Measurements from ENCODE around the gene SMARCAL1. TPM values are rescaled to one million over a fixed set of nuclear protein-coding genes. Genes with fewer than 3 reads are reported as not detected.
A peak's percentile ranks its signal among the peaks of the same experiment; 100 is the strongest.
"Not testable (repeated sequence)": the region's sequence is repeated elsewhere in the genome, so short reads cannot be mapped to it uniquely, and the experiment has no call there.

SMARCAL1 gene
- total RNA-seq, 2 experiments from 2014 or later = 26.8 to 29.9 TPM

- Mint-ChIP-seq H3K27me3 (ENCODE audit: low read depth) (no peaks in the 10 kb centered on the region), H3K27ac (no peak overlapping the region), H3K36me3 (ENCODE audit: low read depth) (peaks cover 5% of the 10 kb centered on the region), H3K4me1 (ENCODE audit: low read depth) (peaks cover 5% of the 10 kb centered on the region), H3K9me3 (ENCODE audit: insufficient read depth) (no peaks in the 10 kb centered on the region), H3K4me3 (no peak overlapping the region)
- ChIA-PET POLR2A (interaction anchor here (0.6 to 1.6 kb wide), 2 partner anchors 9 to 307 kb away, joined by 3 read pairs; no protein-coding TSS in a partner anchor), CTCF (interaction anchor here (0.7 to 12.1 kb wide), 18 partner anchors 9 to 1239 kb away, joined by 3 to 336 read pairs (median 4); no protein-coding TSS in a partner anchor)
- DNase-seq (no peak), ATAC-seq (no peak)
These were observed 105.4 kb downstream of the SMARCAL1 start for GRCh38 chr2:216517447-216518225.

- H3K27me3 Mint-ChIP-seq (ENCODE audit: low read depth); H3K27ac Mint-ChIP-seq; H3K4me3 Mint-ChIP-seq; POLR2A ChIA-PET; DNase-seq; H3K9me3 Mint-ChIP-seq (ENCODE audit: insufficient read depth); ATAC-seq; H3K36me3 Mint-ChIP-seq (ENCODE audit: low read depth); H3K4me1 Mint-ChIP-seq (ENCODE audit: low read depth): not testable (repeated sequence)
- CTCF ChIA-PET = interaction anchor here (1.0 to 12.1 kb wide), 15 partner anchors 10 to 1238 kb away, joined by 3 to 336 read pairs (median 6); partner anchors contain the start of gene RPL37A
These were observed 106.4 kb downstream of the SMARCAL1 start for GRCh38 chr2:216518566-216519119.

- peak; percentile 78 for ATAC-seq
- no peaks in the 10 kb centered on the region for H3K27me3 Mint-ChIP-seq (ENCODE audit: low read depth)
- CTCF ChIA-PET = interaction anchor here (0.6 to 12.1 kb wide), 26 partner anchors 11 to 1194 kb away, joined by 3 to 336 read pairs (median 4); partner anchors contain the start of gene RPL37A
- H3K27ac Mint-ChIP-seq = no peak overlapping the region
- peaks cover 5% of the 10 kb centered on the region for H3K36me3 Mint-ChIP-seq (ENCODE audit: low read depth)
- H3K4me1 Mint-ChIP-seq (ENCODE audit: low read depth) = peaks cover 5% of the 10 kb centered on the region
- no peak overlapping the region for H3K4me3 Mint-ChIP-seq
- POLR2A ChIA-PET = interaction anchor here (1.3 kb wide), 1 partner anchor 147 kb away, joined by 3 read pairs; no protein-coding TSS in a partner anchor
- H3K9me3 Mint-ChIP-seq (ENCODE audit: insufficient read depth) = no peaks in the 10 kb centered on the region
- peak; percentile 83 for DNase-seq
These were observed 107.0 kb downstream of the SMARCAL1 start for GRCh38 chr2:216519154-216519762.

GRCh38 chr2:216520112-216520511 lies 107.8 kb downstream of the SMARCAL1 start:
- H3K4me1 Mint-ChIP-seq (ENCODE audit: low read depth) = peaks cover 5% of the 10 kb centered on the region
- ATAC-seq (no peak), DNase-seq (no peak)
- ChIA-PET POLR2A (interaction anchor here (0.7 to 1.3 kb wide), 2 partner anchors 146 to 148 kb away, joined by 3 read pairs; no protein-coding TSS in a partner anchor), CTCF (interaction anchor here (0.6 to 12.1 kb wide), 16 partner anchors 16 to 328 kb away, joined by 3 to 336 read pairs (median 4); partner anchors contain the start of gene RPL37A)
- no peaks in the 10 kb centered on the region for H3K9me3 Mint-ChIP-seq (ENCODE audit: insufficient read depth)
- H3K36me3 Mint-ChIP-seq (ENCODE audit: low read depth) = peaks cover 5% of the 10 kb centered on the region
- H3K27me3 Mint-ChIP-seq (ENCODE audit: low read depth) = no peaks in the 10 kb centered on the region
- no peak overlapping the region for H3K27ac Mint-ChIP-seq
- no peak overlapping the region for H3K4me3 Mint-ChIP-seq

GRCh38 chr2:216522892-216523502 lies 110.7 kb downstream of the SMARCAL1 start:
- no peak for DNase-seq
- peaks cover 5% of the 10 kb centered on the region for H3K36me3 Mint-ChIP-seq (ENCODE audit: low read depth)
- H3K4me3 Mint-ChIP-seq = no peak overlapping the region
- peaks cover 5% of the 10 kb centered on the region for H3K4me1 Mint-ChIP-seq (ENCODE audit: low read depth)
- H3K9me3 Mint-ChIP-seq (ENCODE audit: insufficient read depth) = no peaks in the 10 kb centered on the region
- no peak for ATAC-seq
- no peaks in the 10 kb centered on the region for H3K27me3 Mint-ChIP-seq (ENCODE audit: low read depth)
- H3K27ac Mint-ChIP-seq = no peak overlapping the region
- ChIA-PET POLR2A (no interaction called here), CTCF (interaction anchor here (12.1 kb wide), 1 partner anchor 141 kb away, joined by 336 read pairs; no protein-coding TSS in a partner anchor)

- H3K27ac Mint-ChIP-seq = no peak overlapping the region
- peaks cover under 1% of the 10 kb centered on the region for H3K36me3 Mint-ChIP-seq (ENCODE audit: low read depth)
- H3K4me1 Mint-ChIP-seq (ENCODE audit: low read depth) = no peaks in the 10 kb centered on the region
- ATAC-seq (no peak), DNase-seq (no peak)
- no peak overlapping the region for H3K4me3 Mint-ChIP-seq
- no peaks in the 10 kb centered on the region for H3K9me3 Mint-ChIP-seq (ENCODE audit: insufficient read depth)
- H3K27me3 Mint-ChIP-seq (ENCODE audit: low read depth) = no peaks in the 10 kb centered on the region
- ChIA-PET CTCF (interaction anchor here (1.3 to 12.1 kb wide), 2 partner anchors 121 to 138 kb away, joined by 4 to 336 read pairs; no protein-coding TSS in a partner anchor), POLR2A (no interaction called here)
These were observed 113.7 kb downstream of the SMARCAL1 start for GRCh38 chr2:216525972-216526371.

GRCh38 chr2:216526939-216527338 lies 114.7 kb downstream of the SMARCAL1 start:
- DNase-seq (no peak), ATAC-seq (no peak)
- Mint-ChIP-seq H3K36me3 (ENCODE audit: low read depth) (no peaks in the 10 kb centered on the region), H3K4me3 (no peak overlapping the region), H3K4me1 (ENCODE audit: low read depth) (no peaks in the 10 kb centered on the region), H3K27ac (no peak overlapping the region), H3K27me3 (ENCODE audit: low read depth) (no peaks in the 10 kb centered on the region), H3K9me3 (ENCODE audit: insufficient read depth) (no peaks in the 10 kb centered on the region)
- ChIA-PET CTCF (interaction anchor here (1.3 to 12.1 kb wide), 2 partner anchors 120 to 137 kb away, joined by 4 to 336 read pairs; no protein-coding TSS in a partner anchor), POLR2A (no interaction called here)

GRCh38 chr2:216527600-216527999 lies 115.3 kb downstream of the SMARCAL1 start:
- ATAC-seq = no peak
- H3K27me3 Mint-ChIP-seq (ENCODE audit: low read depth) = no peaks in the 10 kb centered on the region
- no peaks in the 10 kb centered on the region for H3K9me3 Mint-ChIP-seq (ENCODE audit: insufficient read depth)
- no peaks in the 10 kb centered on the region for H3K36me3 Mint-ChIP-seq (ENCODE audit: low read depth)
- CTCF ChIA-PET = no interaction called here
- no peak overlapping the region for H3K4me3 Mint-ChIP-seq
- H3K27ac Mint-ChIP-seq = no peak overlapping the region
- H3K4me1 Mint-ChIP-seq (ENCODE audit: low read depth) = no peaks in the 10 kb centered on the region
- POLR2A ChIA-PET = no interaction called here
- DNase-seq = no peak

GRCh38 chr2:216532562-216532961 lies 120.3 kb downstream of the SMARCAL1 start:
- H3K36me3 Mint-ChIP-seq (ENCODE audit: low read depth) = no peaks in the 10 kb centered on the region
- peaks cover 9% of the 10 kb centered on the region for H3K4me1 Mint-ChIP-seq (ENCODE audit: low read depth)
- H3K27ac Mint-ChIP-seq = no peak overlapping the region
- no peak for ATAC-seq
- H3K27me3 Mint-ChIP-seq (ENCODE audit: low read depth) = no peaks in the 10 kb centered on the region
- DNase-seq = no peak
- no peaks in the 10 kb centered on the region for H3K9me3 Mint-ChIP-seq (ENCODE audit: insufficient read depth)
- no peak overlapping the region for H3K4me3 Mint-ChIP-seq
- POLR2A ChIA-PET = no interaction called here
- CTCF ChIA-PET = interaction anchor here (1.7 kb wide), 1 partner anchor 13 kb away, joined by 10 read pairs; no protein-coding TSS in a partner anchor
